Activated CD4-positive, alpha-beta T cell treated with anti-CD3 and anti-CD28 coated beads, Interleukin-2, amount 50 U/mL, for 24 hours (primary cell): ENCODE results near the gene KCNS1.
"Not testable (repeated sequence)": the region's sequence is repeated elsewhere in the genome, so short reads cannot be mapped to it uniquely, and the experiment has no call there.

Experiments
- DNase-seq, 2 donors: peaks; one replicate each; pipeline ENCODE4 v3.0.0-alpha.2; 2020; ENCODE audit warnings: low read depth in 1 of 2, low spot score in 1 of 2

Gene KCNS1

GRCh38 chr20:45100563-45101245 lies at the start of gene KCNS1:
Gene KCNS1, minus strand, starts transcription at chr20:45101127. Its CDS starts 1,891 bp downstream, at chr20:45099236.
- no peak for DNase-seq

GRCh38 chr20:45149062-45149461 lies 48.1 kb upstream of the KCNS1 start:
- DNase-seq, result no peak

- no peak for DNase-seq
Observed at GRCh38 chr20:45140836-45141235, 39.9 kb upstream of the KCNS1 start.

GRCh38 chr20:45139733-45140375 lies 38.9 kb upstream of the KCNS1 start:
- not testable (repeated sequence) for DNase-seq

GRCh38 chr20:45138561-45139300 lies 37.8 kb upstream of the KCNS1 start:
- peak; percentile 25 to 29 for DNase-seq

GRCh38 chr20:45136911-45137310 lies 36.0 kb upstream of the KCNS1 start:
- no peak for DNase-seq

- no peak for DNase-seq
Observed at GRCh38 chr20:45128099-45128498, 27.2 kb upstream of the KCNS1 start.

GRCh38 chr20:45124365-45124764 lies 23.4 kb upstream of the KCNS1 start, which contains the start of gene WFDC12:
Gene WFDC12, minus strand, starts transcription at chr20:45124465. Its CDS starts 18 bp downstream, at chr20:45124447.
- DNase-seq, result no peak

GRCh38 chr20:45121388-45121787 lies 20.5 kb upstream of the KCNS1 start:
- DNase-seq, result no peak

- DNase-seq, result no peak
Observed at GRCh38 chr20:45119556-45120266, 18.8 kb upstream of the KCNS1 start.

GRCh38 chr20:45118028-45118427 lies 17.1 kb upstream of the KCNS1 start:
- no peak for DNase-seq

GRCh38 chr20:45117581-45117980 lies 16.7 kb upstream of the KCNS1 start:
- no peak for DNase-seq

GRCh38 chr20:45115829-45116228 lies 14.9 kb upstream of the KCNS1 start:
- DNase-seq, result no peak

- DNase-seq, result no peak
Observed at GRCh38 chr20:45115386-45115774, 14.5 kb upstream of the KCNS1 start.

GRCh38 chr20:45114465-45115385 lies 13.8 kb upstream of the KCNS1 start, which contains the start of gene WFDC5:
Gene WFDC5, minus strand, starts transcription at chr20:45115174. Its CDS starts 91 bp downstream, at chr20:45115083.
- DNase-seq, result no peak

GRCh38 chr20:45113865-45114264 lies 12.9 kb upstream of the KCNS1 start:
- no peak for DNase-seq

GRCh38 chr20:45112754-45113153 lies 11.8 kb upstream of the KCNS1 start:
- no peak for DNase-seq

GRCh38 chr20:45111799-45112471 lies 11.0 kb upstream of the KCNS1 start:
- no peak for DNase-seq

- DNase-seq, result no peak
Observed at GRCh38 chr20:45111285-45111684, 10.4 kb upstream of the KCNS1 start.

GRCh38 chr20:45110301-45110700 lies 9.4 kb upstream of the KCNS1 start:
- DNase-seq, result no peak
